HCT116 (cell line): ENCODE measurements around the gene USP47. TPM values are rescaled to one million over a fixed set of nuclear protein-coding genes. Genes with fewer than 3 reads are reported as not detected.

Experiments used
- ATAC-seq: fragments of 200-7000 bp; cut with Tn5 transposase; 2 replicates; pipeline ENCODE4 v1.9.1; 2020; ENCODE audit warnings: mild to moderate bottlenecking, moderate library complexity
- BruUV-seq: library from RNA; stranded (reverse); fragments of 400-500 nt; replicated peaks from 2 replicates; lab custom pipeline; 2021; lab: Mats Ljungman, UMichigan
- CTCF ChIA-PET: fragments of 300-600 bp; sonication (Branson Sonifier 250); formaldehyde crosslinking; loops from one replicate; lab custom pipeline; 2021; ENCODE audit warnings: antibody characterized with exemption; lab: Charles Lee
- POLR2A ChIA-PET: fragments of 300-600, 350-600 bp; sonication (Branson Sonifier 250); formaldehyde crosslinking; loops from one replicate; lab custom pipeline; 2021; ENCODE audit warnings: antibody characterized with exemption; lab: Charles Lee
- RAD21 ChIA-PET, 2 experiments: fragments of 300-600 bp; sonication (Branson Sonifier 250); formaldehyde crosslinking; loops; one replicate each; lab custom pipeline; 2023; ENCODE audit warnings: low total read pairs in 2 of 2; ENCODE audit not compliant: uncharacterized antibody in 2 of 2, unreplicated experiment in 2 of 2, low non-redundant PET in 1 of 2; lab: Charles Lee
- DNase-seq: peaks from one replicate; pipeline ENCODE4 v3.0.0-alpha.2; 2010; ENCODE audit warnings: low read depth, low spot score
- H2AFZ ChIP-seq: fragments of 200-600 bp; shearing (Covaris generic), sonication (generic); 2 replicates; pipeline ENCODE4 v1.6.1; 2017; ENCODE audit warnings: low read depth, mixed run types, mixed read lengths, antibody characterized with exemption, low read length; ENCODE audit not compliant: poor library complexity, severe bottlenecking
- H3K27ac ChIP-seq: 2 replicates; pipeline ENCODE4 v1.5.1; 2012; ENCODE audit warnings: low read depth, low read length
- H3K27me3 ChIP-seq: fragments of 200-600 bp; sonication (generic); 2 replicates; pipeline ENCODE4 v1.6.1; 2016; ENCODE audit warnings: mixed run types, low read length, mixed read lengths; ENCODE audit not compliant: insufficient read depth
- H3K36me3 ChIP-seq, 2 experiments: fragments of 200-500 bp in 1 of 2; fragments of 200-600 bp in 1 of 2; sonication (Bioruptor generic) in 1 of 2; sonication (generic) in 1 of 2; 2 replicates each; pipeline versions ENCODE4 v1.5.1 to v1.6.1; 2014 to 2016; ENCODE audit warnings: low read length in 2 of 2, inconsistent platforms in 1 of 2, mixed read lengths in 1 of 2, mixed run types in 1 of 2; ENCODE audit not compliant: insufficient read depth in 2 of 2, control insufficient read depth in 1 of 2
- H3K4me1 ChIP-seq, 2 experiments: fragments of 200-600 bp in 1 of 2; sonication (generic) in 1 of 2; 2 replicates each; pipeline versions ENCODE4 v1.5.1 to v1.6.1; 2012 to 2017; ENCODE audit warnings: low read length in 2 of 2, inconsistent platforms in 1 of 2, mild to moderate bottlenecking in 1 of 2, mixed read lengths in 1 of 2, mixed run types in 1 of 2, moderate library complexity in 1 of 2; ENCODE audit not compliant: insufficient read depth in 2 of 2, control insufficient read depth in 1 of 2
- H3K4me2 ChIP-seq: fragments of 200-600 bp; sonication (generic); 2 replicates; pipeline ENCODE4 v1.6.1; 2017; ENCODE audit warnings: mixed run types, low read length, mixed read lengths
- H3K4me3 ChIP-seq, 2 experiments: fragments of 200-600 bp in 1 of 2; sonication (generic) in 1 of 2; replicated peaks in 1 of 2; 2 replicates each; pipeline ENCODE4 v1.5.1; 2011 to 2016; ENCODE audit warnings: low read length in 2 of 2, control low read depth in 1 of 2, low read depth in 1 of 2, mild to moderate bottlenecking in 1 of 2, mixed read lengths in 1 of 2, mixed run types in 1 of 2
- H3K79me2 ChIP-seq: fragments of 200-600 bp; sonication (generic); 2 replicates; pipeline ENCODE4 v1.6.1; 2017; ENCODE audit warnings: mild to moderate bottlenecking, mixed run types, low read length, moderate library complexity, mixed read lengths; ENCODE audit not compliant: insufficient read depth
- H3K9ac ChIP-seq: fragments of 200-600 bp; sonication (generic); 2 replicates; pipeline ENCODE4 v1.6.1; 2016; ENCODE audit warnings: low read length, mixed read lengths
- H3K9me2 ChIP-seq: fragments of 200-600 bp; sonication (generic), shearing (Covaris generic); 2 replicates; pipeline ENCODE4 v1.6.1; 2017; ENCODE audit warnings: mixed run types, mild to moderate bottlenecking, moderate library complexity; ENCODE audit not compliant: insufficient read depth
- H3K9me3 ChIP-seq, 2 experiments: fragments of 200-500 bp in 1 of 2; fragments of 200-600 bp in 1 of 2; sonication (Bioruptor generic) in 1 of 2; sonication (generic) in 1 of 2; 2 replicates each; pipeline ENCODE4 v1.6.1; 2014 to 2017; ENCODE audit warnings: low read length in 2 of 2, mixed read lengths in 2 of 2, inconsistent platforms in 1 of 2, low read depth in 1 of 2, mild to moderate bottlenecking in 1 of 2, mixed run types in 1 of 2, moderate library complexity in 1 of 2; ENCODE audit not compliant: control insufficient read depth in 1 of 2, insufficient read depth in 1 of 2
- H4K20me1 ChIP-seq: fragments of 200-600 bp; sonication (generic), shearing (Covaris generic); 2 replicates; pipeline ENCODE4 v1.6.1; 2017; ENCODE audit warnings: mixed run types, mild to moderate bottlenecking, moderate library complexity; ENCODE audit not compliant: insufficient read depth
- CBX3 ChIP-seq: IDR thresholded peaks from 2 replicates; pipeline ENCODE4 v1.6.1; 2012; ENCODE audit warnings: low read depth
- EGR1 ChIP-seq: IDR thresholded peaks from 2 replicates; pipeline ENCODE4 v1.6.1; 2012; ENCODE audit warnings: low read depth
- ELF1 ChIP-seq: IDR thresholded peaks from 2 replicates; pipeline ENCODE4 v1.6.1; 2012; ENCODE audit warnings: low read depth, borderline replicate concordance
- EZH2 ChIP-seq: fragments of 200-600 bp; sonication (generic); IDR thresholded peaks from 2 replicates; pipeline ENCODE4 v1.6.1; 2017; ENCODE audit warnings: antibody characterized with exemption, mixed run types
- FOSL1 ChIP-seq: IDR thresholded peaks from 2 replicates; pipeline ENCODE4 v1.6.1; 2012; ENCODE audit warnings: low read depth
- MAX ChIP-seq: IDR thresholded peaks from 2 replicates; pipeline ENCODE4 v1.6.1; 2012
- POLR2AphosphoS5 ChIP-seq: IDR thresholded peaks from 2 replicates; pipeline ENCODE4 v1.6.1; 2011; ENCODE audit warnings: mild to moderate bottlenecking, low read depth, low read length, moderate library complexity
- REST ChIP-seq: IDR thresholded peaks from 2 replicates; pipeline ENCODE4 v1.6.1; 2012; ENCODE audit warnings: low read depth
- SIN3A ChIP-seq: IDR thresholded peaks from 2 replicates; pipeline ENCODE4 v1.6.1; 2012; ENCODE audit warnings: low read depth
- SP1 ChIP-seq: IDR thresholded peaks from 2 replicates; pipeline ENCODE4 v1.6.1; 2012; ENCODE audit warnings: low read depth
- SRF ChIP-seq: IDR thresholded peaks from 2 replicates; pipeline ENCODE4 v1.6.1; 2012; ENCODE audit warnings: low read depth
- TCF7L2 ChIP-seq: IDR thresholded peaks from 2 replicates; pipeline ENCODE4 v1.7.0; 2011; ENCODE audit warnings: borderline replicate concordance, inconsistent platforms; ENCODE audit not compliant: insufficient read depth, insufficient read length; ENCODE audit errors: extremely low read depth
- YY1 ChIP-seq: IDR thresholded peaks from 2 replicates; pipeline ENCODE4 v1.6.1; 2011; ENCODE audit warnings: low read length, low read depth, moderate library complexity, mild to moderate bottlenecking; ENCODE audit not compliant: insufficient replicate concordance; ENCODE audit errors: extremely low read depth
- ZNF274 ChIP-seq: fragments of 200-500 bp; sonication (Bioruptor generic); IDR thresholded peaks from 2 replicates; pipeline ENCODE4 v1.6.1; 2014; ENCODE audit warnings: mild to moderate bottlenecking, low read depth, low read length, inconsistent platforms
- intact Hi-C: fragments of 100-400 bp; cut with micrococcal nuclease; formaldehyde crosslinking; loops from 2 replicates; pipeline ENCODE4 v1.10.0; 2022
- total RNA-seq: library from RNA; stranded (reverse); gene quantifications from one replicate; pipeline ENCODE4 v1.2.1, GENCODE V29; 2021; ENCODE audit not compliant: unreplicated experiment

USP47 gene
- total RNA-seq, 1 experiment from 2014 or later, result 18.9 TPM

GRCh38 chr11:11807811-11808782 lies 33.7 kb upstream of the USP47 start:
- ChIA-PET CTCF (interaction anchor here (1.0 kb wide), 1 partner anchor 9 kb away, joined by 6 read pairs; no protein-coding TSS in a partner anchor), POLR2A (interaction anchor here (1.2 kb wide), 1 partner anchor 950 kb away, joined by 3 read pairs; the partner anchor contains the start of gene ZBED5), RAD21 (no interaction called here)
- DNase-seq, result no peak
- Histone ChIP-seq H4K20me1 (no peaks in the 10 kb centered on the region), H3K9me2 (no peaks in the 10 kb centered on the region), H3K27me3 (no peaks in the 10 kb centered on the region), H3K9ac (no peak overlapping the region), H3K4me1 (peaks cover 4 to 16% of the 10 kb centered on the region in 2 experiments; a peak in 3 of 4 replicates), H3K4me2 (no peak overlapping the region), H3K27ac (no peak overlapping the region), H2AFZ (no peak overlapping the region), H3K4me3 (no peak overlapping the region), H3K79me2 (0 out of 2 replicates have a peak, but pooled peaks cover 6% of the 10 kb centered on the region), H3K9me3 (no peaks in the 10 kb centered on the region), H3K36me3 (no peaks in the 10 kb centered on the region)
- TF ChIP-seq ELF1, result no peak
- no TSS peak for BruUV-seq
- no peak for ATAC-seq
- intact Hi-C loops, result no loop called here

GRCh38 chr11:11808992-11809615 lies 32.7 kb upstream of the USP47 start:
- no peaks in the 10 kb centered on the region for H3K9me3 ChIP-seq
- H3K4me3 ChIP-seq, result no peak overlapping the region
- H3K9ac ChIP-seq, result no peak overlapping the region
- BruUV-seq, result no TSS peak
- no peaks in the 10 kb centered on the region for H3K9me2 ChIP-seq
- RAD21 ChIA-PET, result no interaction called here
- no peak for ATAC-seq
- H3K27me3 ChIP-seq, result no peaks in the 10 kb centered on the region
- peaks cover 4 to 22% of the 10 kb centered on the region in 2 experiments; a peak in 3 of 4 replicates for H3K4me1 ChIP-seq
- H4K20me1 ChIP-seq, result no peaks in the 10 kb centered on the region
- POLR2A ChIA-PET, result no interaction called here
- H3K27ac ChIP-seq, result no peak overlapping the region
- H3K79me2 ChIP-seq, result 0 out of 2 replicates have a peak, but pooled peaks cover 1% of the 10 kb centered on the region
- CTCF ChIA-PET, result interaction anchor here (1.0 kb wide), 1 partner anchor 10 kb away, joined by 6 read pairs; no protein-coding TSS in a partner anchor
- DNase-seq, result no peak
- H2AFZ ChIP-seq, result no peak overlapping the region
- intact Hi-C loops, result no loop called here
- H3K4me2 ChIP-seq, result no peak overlapping the region
- no peaks in the 10 kb centered on the region for H3K36me3 ChIP-seq
- TF ChIP-seq REST (no peak), SIN3A (no peak), ELF1 (no peak), TCF7L2 (no peak), EZH2 (no peak), SP1 (no peak), YY1 (no peak), POLR2AphosphoS5 (no peak), FOSL1 (no peak), ZNF274 (no peak), EGR1 (no peak), SRF (no peak), MAX (no peak), CBX3 (no peak)
